PC-9 (cell line): Measurements from ENCODE around the gene AGPAT3. TPM values are rescaled to one million over a fixed set of nuclear protein-coding genes. Genes with fewer than 3 reads are reported as not detected.
A peak's percentile ranks its signal among the peaks of the same experiment; 100 is the strongest.

Source experiments
- BruUV-seq: library from RNA; stranded (reverse); fragments of 400-500 nt; replicated peaks from 2 replicates; lab custom pipeline; 2021; lab: Mats Ljungman, UMichigan
- CTCF ChIA-PET: fragments of 300-600 bp; sonication (Branson Sonifier 250); formaldehyde crosslinking; loops from one replicate; lab custom pipeline; 2022; ENCODE audit warnings: antibody characterized with exemption; lab: Charles Lee
- POLR2A ChIA-PET: fragments of 300-600 bp; sonication (Branson Sonifier 250); formaldehyde crosslinking; loops from one replicate; lab custom pipeline; 2022; ENCODE audit warnings: antibody characterized with exemption; ENCODE audit not compliant: unreplicated experiment; lab: Charles Lee
- DNase-seq, 2 experiments: peaks; one replicate each; pipeline versions ENCODE4 v3.0.0 to v3.0.0-alpha.2; 2015 to 2022; ENCODE audit warnings: mixed read lengths in 1 of 2
- H2AFZ ChIP-seq: fragments of 200-600 bp; sonication (generic); 2 replicates; pipeline ENCODE4 v1.8.1; 2017; ENCODE audit warnings: antibody characterized with exemption
- H3F3A ChIP-seq: fragments of 200-600 bp; sonication (generic); 2 replicates; pipeline ENCODE4 v1.8.1; 2017; ENCODE audit warnings: antibody characterized with exemption, mild to moderate bottlenecking, low read depth; ENCODE audit not compliant: insufficient read depth
- H3K27ac ChIP-seq: fragments of 200-600 bp; sonication (generic); 2 replicates; pipeline ENCODE4 v1.6.1; 2016; ENCODE audit warnings: mixed run types
- H3K27me3 ChIP-seq: fragments of 200-600 bp; sonication (generic); 2 replicates; pipeline ENCODE4 v1.6.1; 2016; ENCODE audit warnings: low read depth, mixed run types; ENCODE audit not compliant: insufficient read depth
- H3K36me3 ChIP-seq: fragments of 200-600 bp; sonication (generic); 2 replicates; pipeline ENCODE4 v1.6.1; 2016; ENCODE audit warnings: low read depth, mixed run types
- H3K4me1 ChIP-seq: fragments of 200-600 bp; sonication (generic); replicated peaks from 2 replicates; pipeline ENCODE4 v1.6.1; 2016; ENCODE audit warnings: mixed run types; ENCODE audit not compliant: insufficient read depth
- H3K4me2 ChIP-seq: fragments of 200-600 bp; sonication (generic); 2 replicates; pipeline ENCODE4 v1.6.1; 2017; ENCODE audit warnings: mixed run types
- H3K4me3 ChIP-seq: fragments of 200-600 bp; sonication (generic); 2 replicates; pipeline ENCODE4 v1.6.1; 2016; ENCODE audit warnings: mixed run types
- H3K79me2 ChIP-seq: fragments of 200-600 bp; sonication (generic); 2 replicates; pipeline ENCODE4 v1.6.1; 2017; ENCODE audit warnings: low read depth, mixed run types
- H3K9me2 ChIP-seq: fragments of 200-600 bp; sonication (generic); 2 replicates; pipeline ENCODE4 v1.8.1; 2017; ENCODE audit warnings: mild to moderate bottlenecking; ENCODE audit not compliant: insufficient read depth
- H3K9me3 ChIP-seq: fragments of 200-600 bp; sonication (generic); 2 replicates; pipeline ENCODE4 v1.8.1; 2016; ENCODE audit warnings: low read depth; ENCODE audit not compliant: insufficient read depth
- H4K20me1 ChIP-seq: fragments of 200-600 bp; sonication (generic); 2 replicates; pipeline ENCODE4 v1.8.1; 2017; ENCODE audit not compliant: insufficient read depth
- EZH2 ChIP-seq: fragments of 200-600 bp; sonication (generic); IDR thresholded peaks from 2 replicates; pipeline ENCODE4 v1.8.0; 2017; ENCODE audit warnings: antibody characterized with exemption, low read depth
- intact Hi-C: fragments of 100-400 bp; cut with micrococcal nuclease; formaldehyde crosslinking; loops from one replicate; pipeline ENCODE4 v1.10.0; 2022; ENCODE audit not compliant: unreplicated experiment
- total RNA-seq: library from RNA; stranded (reverse); gene quantifications from 2 replicates; pipeline ENCODE4 v1.2.3, GENCODE V29; 2021
- TF ChIP-seq, protein P1 (sequence below): fragments of 200-600 bp; sonication (generic); conservative IDR thresholded peaks from 2 replicates; pipeline ENCODE4 v1.6.1; 2017; ENCODE audit warnings: mixed run types, antibody characterized with exemption, mild to moderate bottlenecking, moderate library complexity

AGPAT3 gene
- total RNA-seq, 1 experiment from 2014 or later: 39.0 TPM

DNA sequence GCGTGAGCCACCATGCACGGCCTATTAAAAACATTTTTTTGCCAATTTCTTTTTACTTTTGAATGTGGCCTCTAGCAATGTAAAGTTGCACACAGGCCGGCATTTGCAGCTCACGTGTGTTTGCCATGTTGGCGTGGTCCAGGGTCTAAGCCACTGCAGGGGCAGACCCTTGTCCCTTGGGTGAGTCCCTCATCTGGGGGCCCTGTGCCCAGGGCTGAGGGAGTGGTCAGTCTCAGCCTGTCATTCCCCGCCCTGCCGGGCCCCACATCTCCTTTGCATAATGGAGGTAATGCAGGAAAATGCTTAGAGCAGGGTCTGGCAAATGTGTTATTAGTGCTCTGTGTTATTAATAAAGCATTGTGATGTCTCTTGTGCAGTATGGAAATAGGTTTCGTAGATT lies 16.9 kb downstream of the AGPAT3 start:
- Histone ChIP-seq H3K9me2 (no peaks in the 10 kb centered on the region), H3K4me1 (peaks cover 28% of the 10 kb centered on the region), H3K4me3 (no peak overlapping the region), H3K4me2 (no peak overlapping the region), H2AFZ (no peak overlapping the region), H3K27me3 (no peaks in the 10 kb centered on the region), H3K79me2 (0 out of 2 replicates have a peak, but pooled peaks cover 8% of the 10 kb centered on the region), H3F3A (peaks cover 9% of the 10 kb centered on the region), H3K36me3 (no peaks in the 10 kb centered on the region), H3K9me3 (no peaks in the 10 kb centered on the region), H4K20me1 (peaks cover 8% of the 10 kb centered on the region; the same call in 1 of the 2 replicates), H3K27ac (no peak overlapping the region)
- ChIA-PET POLR2A (no interaction called here), CTCF (no interaction called here)
- TF ChIP-seq EZH2: no peak
- TF ChIP-seq, protein P1, sequence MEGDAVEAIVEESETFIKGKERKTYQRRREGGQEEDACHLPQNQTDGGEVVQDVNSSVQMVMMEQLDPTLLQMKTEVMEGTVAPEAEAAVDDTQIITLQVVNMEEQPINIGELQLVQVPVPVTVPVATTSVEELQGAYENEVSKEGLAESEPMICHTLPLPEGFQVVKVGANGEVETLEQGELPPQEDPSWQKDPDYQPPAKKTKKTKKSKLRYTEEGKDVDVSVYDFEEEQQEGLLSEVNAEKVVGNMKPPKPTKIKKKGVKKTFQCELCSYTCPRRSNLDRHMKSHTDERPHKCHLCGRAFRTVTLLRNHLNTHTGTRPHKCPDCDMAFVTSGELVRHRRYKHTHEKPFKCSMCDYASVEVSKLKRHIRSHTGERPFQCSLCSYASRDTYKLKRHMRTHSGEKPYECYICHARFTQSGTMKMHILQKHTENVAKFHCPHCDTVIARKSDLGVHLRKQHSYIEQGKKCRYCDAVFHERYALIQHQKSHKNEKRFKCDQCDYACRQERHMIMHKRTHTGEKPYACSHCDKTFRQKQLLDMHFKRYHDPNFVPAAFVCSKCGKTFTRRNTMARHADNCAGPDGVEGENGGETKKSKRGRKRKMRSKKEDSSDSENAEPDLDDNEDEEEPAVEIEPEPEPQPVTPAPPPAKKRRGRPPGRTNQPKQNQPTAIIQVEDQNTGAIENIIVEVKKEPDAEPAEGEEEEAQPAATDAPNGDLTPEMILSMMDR: no peak
- DNase-seq: no peak
- BruUV-seq: no TSS peak
- intact Hi-C loops: no loop called here

DNA sequence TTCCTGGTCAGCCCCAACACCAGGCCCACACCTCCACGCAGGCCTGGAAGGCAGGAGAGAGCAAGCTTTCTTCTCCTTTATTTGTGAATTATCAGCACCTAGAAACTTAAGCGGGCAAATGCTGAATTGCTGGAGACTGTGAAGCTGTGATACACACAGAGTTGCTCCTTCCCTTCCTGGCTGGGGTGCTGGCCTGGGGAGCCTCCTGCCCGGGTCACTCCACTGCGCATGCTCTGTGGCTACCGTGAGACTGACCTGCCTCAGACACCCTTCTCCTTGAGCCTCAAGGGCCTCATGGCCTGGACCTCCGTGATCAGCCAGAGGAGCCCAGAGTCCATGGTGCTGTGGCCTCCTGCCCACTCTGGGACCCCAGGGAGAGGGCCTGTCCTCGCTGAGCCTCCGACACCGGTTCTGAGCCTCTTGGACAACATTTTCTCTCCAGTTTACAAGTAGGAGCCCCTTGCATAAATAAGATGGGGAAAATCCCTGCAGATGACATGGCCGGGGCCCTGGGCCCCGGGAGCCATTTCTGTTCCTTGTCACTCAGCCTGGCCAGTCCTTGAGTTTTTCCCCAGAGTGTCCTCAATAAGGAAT lies 18.0 kb downstream of the AGPAT3 start:
- ChIA-PET POLR2A (no interaction called here), CTCF (no interaction called here)
- no peak for DNase-seq
- H3K9me3 ChIP-seq: no peaks in the 10 kb centered on the region
- H4K20me1 ChIP-seq: peaks cover 8% of the 10 kb centered on the region; the same call in 1 of the 2 replicates
- H3F3A ChIP-seq: peaks cover 9% of the 10 kb centered on the region
- H3K36me3 ChIP-seq: no peaks in the 10 kb centered on the region
- H3K4me2 ChIP-seq: no peak overlapping the region
- no peak overlapping the region for H3K4me3 ChIP-seq
- H3K27me3 ChIP-seq: no peaks in the 10 kb centered on the region
- H3K79me2 ChIP-seq: 0 out of 2 replicates have a peak, but pooled peaks cover 8% of the 10 kb centered on the region
- intact Hi-C loops: no loop called here
- no peak overlapping the region for H2AFZ ChIP-seq
- no peaks in the 10 kb centered on the region for H3K9me2 ChIP-seq
- TF ChIP-seq EZH2: no peak
- TF ChIP-seq, protein P1: no peak
- BruUV-seq: no TSS peak
- no peak overlapping the region for H3K27ac ChIP-seq
- peaks cover 28% of the 10 kb centered on the region for H3K4me1 ChIP-seq

DNA sequence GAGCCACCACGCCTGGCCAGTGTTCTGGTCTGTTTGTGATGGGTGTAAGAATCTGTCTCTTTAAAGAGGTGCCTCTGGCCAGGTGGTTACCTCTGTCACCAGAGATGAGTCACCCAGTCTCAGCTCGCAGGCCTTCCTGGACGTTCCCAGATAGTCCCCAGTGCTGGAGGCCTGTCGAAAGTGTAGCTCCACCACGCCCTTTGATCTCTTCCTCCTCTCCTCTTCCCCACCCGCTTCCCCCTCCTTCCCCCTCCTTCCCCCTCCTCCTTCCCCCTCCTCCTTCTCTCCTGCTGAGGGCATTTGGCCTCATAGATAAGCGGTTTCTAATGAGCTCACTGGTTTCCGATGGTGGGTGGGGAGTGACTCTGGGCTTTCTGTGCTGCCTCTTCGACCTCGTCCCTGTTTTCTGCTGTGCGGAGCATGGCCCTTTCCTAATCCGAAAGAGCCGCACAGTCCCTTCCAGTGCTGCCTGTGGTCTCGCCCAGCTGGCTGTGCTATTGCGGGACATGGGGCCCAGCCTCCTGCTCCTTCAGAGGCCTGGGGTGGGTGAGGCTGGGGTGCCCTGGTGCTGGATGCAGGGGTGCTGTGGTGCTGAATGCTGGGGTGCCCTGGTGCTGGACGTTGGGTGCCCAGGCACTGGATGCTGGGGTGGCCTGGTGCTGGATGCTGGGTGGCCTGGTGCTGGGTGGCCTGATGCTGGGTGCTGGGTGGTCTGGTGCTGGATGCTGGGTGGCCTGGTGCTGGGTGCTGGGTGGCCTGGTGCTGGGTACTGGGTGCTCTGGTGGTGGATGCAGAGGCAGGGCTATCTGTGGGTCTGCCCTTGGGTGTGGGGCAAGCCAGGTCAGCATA lies 19.2 kb downstream of the AGPAT3 start:
- Histone ChIP-seq H3K36me3 (no peaks in the 10 kb centered on the region), H3K4me1 (peaks cover 27% of the 10 kb centered on the region), H3K27ac (peak overlapping the region; percentile 31; the same call in 1 of the 2 replicates), H3K9me3 (no peaks in the 10 kb centered on the region), H3K79me2 (0 out of 2 replicates have a peak, but pooled peaks cover 8% of the 10 kb centered on the region), H3K4me3 (no peak overlapping the region), H2AFZ (no peak overlapping the region), H4K20me1 (peaks cover 8% of the 10 kb centered on the region; the same call in 1 of the 2 replicates), H3F3A (peaks cover 9% of the 10 kb centered on the region), H3K4me2 (peak overlapping the region; percentile 48), H3K9me2 (no peaks in the 10 kb centered on the region), H3K27me3 (no peaks in the 10 kb centered on the region)
- ChIA-PET POLR2A (interaction anchor here (0.6 kb wide), 1 partner anchor 1839 kb away, joined by 4 read pairs; no protein-coding TSS in a partner anchor), CTCF (no interaction called here)
- intact Hi-C loops: no loop called here
- DNase-seq: peak; percentile 82 to 88
- TF ChIP-seq, protein P1: no peak
- no peak for TF ChIP-seq EZH2
- BruUV-seq: no TSS peak
